UCSD-AML1 (cell line): Measurements from ENCODE around the gene FOXC1.

Source experiments
- DNase-seq: peaks from one replicate; lab custom pipeline; 2025; ENCODE audit not compliant: unreplicated experiment; lab: John Stamatoyannopoulos, UW

The FOXC1 gene

GRCh38 chr6:1609648-1610496, at the start of gene FOXC1:
Gene FOXC1, plus strand, starts transcription at chr6:1609915. Its CDS starts 531 bp downstream, at chr6:1610446.
- DNase-seq, result peak; percentile 88

- no peak for DNase-seq
Measured at GRCh38 chr6:1560281-1561058, 49.2 kb upstream of the FOXC1 start.

- no peak for DNase-seq
Measured at GRCh38 chr6:1561355-1561754, 48.4 kb upstream of the FOXC1 start.

GRCh38 chr6:1562171-1562955, 47.4 kb upstream of the FOXC1 start:
- DNase-seq, result no peak

GRCh38 chr6:1569377-1569776, 40.3 kb upstream of the FOXC1 start:
- no peak for DNase-seq

- DNase-seq, result no peak
Measured at GRCh38 chr6:1570848-1571247, 38.9 kb upstream of the FOXC1 start.

- DNase-seq, result no peak
Measured at GRCh38 chr6:1572892-1573291, 36.8 kb upstream of the FOXC1 start.

GRCh38 chr6:1574083-1574761, 35.5 kb upstream of the FOXC1 start:
- DNase-seq, result no peak

GRCh38 chr6:1574890-1575209, 34.9 kb upstream of the FOXC1 start:
- DNase-seq, result no peak

GRCh38 chr6:1575210-1576041, 34.3 kb upstream of the FOXC1 start:
- no peak for DNase-seq

- no peak for DNase-seq
Measured at GRCh38 chr6:1576166-1576565, 33.5 kb upstream of the FOXC1 start.

- DNase-seq, result no peak
Measured at GRCh38 chr6:1576711-1577110, 33.0 kb upstream of the FOXC1 start.

- no peak for DNase-seq
Measured at GRCh38 chr6:1577146-1577680, 32.5 kb upstream of the FOXC1 start.

- no peak for DNase-seq
Measured at GRCh38 chr6:1577896-1578745, 31.6 kb upstream of the FOXC1 start.

GRCh38 chr6:1579096-1579495, 30.6 kb upstream of the FOXC1 start:
- no peak for DNase-seq

- DNase-seq, result no peak
Measured at GRCh38 chr6:1580109-1580508, 29.6 kb upstream of the FOXC1 start.

- no peak for DNase-seq
Measured at GRCh38 chr6:1580585-1580984, 29.1 kb upstream of the FOXC1 start.

GRCh38 chr6:1581120-1581991, 28.4 kb upstream of the FOXC1 start:
- no peak for DNase-seq
